OCI-LY7 (cell line): ENCODE results near the gene PARD3B. TPM values are rescaled to one million over a fixed set of nuclear protein-coding genes. Genes with fewer than 3 reads are reported as not detected.

ENCODE experiments used
- BruUV-seq: library from RNA; stranded (reverse); fragments of 400-500 nt; replicated peaks from 2 replicates; lab custom pipeline; 2021; lab: Mats Ljungman, UMichigan
- CTCF ChIA-PET: fragments of 300-600 bp; sonication (Branson Sonifier 250); formaldehyde crosslinking; loops from one replicate; lab custom pipeline; 2022; ENCODE audit warnings: antibody characterized with exemption; ENCODE audit not compliant: unreplicated experiment; lab: Charles Lee
- POLR2A ChIA-PET: fragments of 300-600 bp; sonication (Branson Sonifier 250); formaldehyde crosslinking; loops from one replicate; lab custom pipeline; 2022; ENCODE audit warnings: antibody characterized with exemption; lab: Charles Lee
- DNase-seq: peaks from one replicate; pipeline ENCODE4 v3.0.0-alpha.2; 2015; ENCODE audit warnings: low spot score
- H2AFZ ChIP-seq: fragments of 200-600 bp; sonication (generic), shearing (Covaris generic); 2 replicates; pipeline ENCODE4 v1.6.1; 2014; ENCODE audit warnings: mild to moderate bottlenecking, antibody characterized with exemption, low read length, moderate library complexity
- H3K27ac ChIP-seq: fragments of 200-600 bp; sonication (generic); 2 replicates; pipeline ENCODE4 v1.5.1; 2014; ENCODE audit warnings: mixed run types, low read depth, mild to moderate bottlenecking, moderate library complexity, low read length, inconsistent platforms; ENCODE audit not compliant: poor library complexity, severe bottlenecking
- H3K36me3 ChIP-seq: fragments of 200-600 bp; sonication (generic); 2 replicates; pipeline ENCODE4 v1.6.1; 2014; ENCODE audit warnings: mild to moderate bottlenecking, antibody characterized with exemption, low read length, moderate library complexity, mixed read lengths; ENCODE audit not compliant: insufficient read depth
- H3K4me1 ChIP-seq: fragments of 200-600 bp; sonication (generic); 2 replicates; pipeline ENCODE4 v1.5.1; 2014; ENCODE audit warnings: mild to moderate bottlenecking, low read length; ENCODE audit not compliant: insufficient read depth, poor library complexity, severe bottlenecking
- H3K4me2 ChIP-seq: fragments of 200-600 bp; sonication (generic); 2 replicates; pipeline ENCODE4 v1.6.1; 2014; ENCODE audit warnings: mild to moderate bottlenecking, low read length
- H3K4me3 ChIP-seq: fragments of 200-600 bp; sonication (generic); 2 replicates; pipeline ENCODE4 v1.5.1; 2014; ENCODE audit warnings: mild to moderate bottlenecking, low read depth, low read length; ENCODE audit not compliant: poor library complexity, severe bottlenecking
- H3K79me2 ChIP-seq: fragments of 200-600 bp; sonication (generic); 2 replicates; pipeline ENCODE4 v1.6.1; 2016; ENCODE audit warnings: low read depth, mild to moderate bottlenecking, low read length, moderate library complexity, mixed read lengths; ENCODE audit not compliant: insufficient read depth
- H3K9me2 ChIP-seq: fragments of 200-600 bp; sonication (generic); 2 replicates; pipeline ENCODE4 v1.6.1; 2016; ENCODE audit warnings: mild to moderate bottlenecking, low read length, mixed read lengths; ENCODE audit not compliant: insufficient read depth
- H3K9me3 ChIP-seq: fragments of 200-600 bp; sonication (generic); 2 replicates; pipeline ENCODE4 v1.6.1; 2014; ENCODE audit warnings: mild to moderate bottlenecking, mixed run types, low read length, mixed read lengths
- H4K20me1 ChIP-seq: fragments of 200-600 bp; sonication (generic); 2 replicates; pipeline ENCODE4 v1.6.1; 2014; ENCODE audit warnings: mild to moderate bottlenecking, antibody characterized with exemption, low read length, moderate library complexity, mixed read lengths; ENCODE audit not compliant: insufficient read depth
- EZH2phosphoT487 ChIP-seq: fragments of 200-600 bp; sonication (generic); IDR thresholded peaks from 2 replicates; pipeline ENCODE4 v1.6.1; 2018; ENCODE audit warnings: low read depth, borderline replicate concordance, mild to moderate bottlenecking, mixed run types, antibody characterized with exemption, low read length, moderate library complexity, mixed read lengths
- intact Hi-C: fragments of 100-400 bp; cut with micrococcal nuclease; formaldehyde crosslinking; loops from one replicate; pipeline ENCODE4 v1.10.0; 2022; ENCODE audit not compliant: unreplicated experiment
- total RNA-seq, 2 experiments: library from RNA; depleted of rRNA in 1 of 2; stranded (reverse); fragments of >200 nt in 1 of 2; shearing (Covaris generic) in 1 of 2; gene quantifications; 2 replicates each; pipeline ENCODE4 v1.2.3, GENCODE V29; 2014 to 2022
- TF ChIP-seq, protein P1 (sequence below): fragments of 200-600 bp; sonication (generic); conservative IDR thresholded peaks from 2 replicates; pipeline ENCODE4 v1.5.1; 2014; ENCODE audit warnings: mild to moderate bottlenecking, antibody characterized with exemption, low read length, moderate library complexity, mixed read lengths

PARD3B gene
- total RNA-seq, 2 experiments from 2014 or later = not detected

DNA sequence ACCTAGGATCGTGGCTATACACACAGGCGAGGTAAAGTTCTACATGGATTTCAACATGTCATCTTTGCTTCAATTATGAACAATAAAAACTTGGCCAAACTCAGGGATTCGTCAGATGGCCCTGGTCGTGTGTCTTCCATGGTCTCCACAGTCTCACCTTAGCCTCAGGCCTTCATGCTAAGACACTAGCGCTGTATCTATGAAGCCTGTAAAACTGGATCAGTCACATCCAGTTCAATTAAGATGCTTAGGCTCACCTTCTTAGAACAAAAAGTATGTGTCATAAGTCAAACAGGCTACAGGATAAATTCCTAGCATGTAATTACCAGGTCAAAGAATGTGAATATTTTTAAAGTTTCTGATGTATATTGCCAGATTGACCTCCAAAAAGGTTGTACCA is 1023.3 kb downstream of the PARD3B start:
- Histone ChIP-seq H3K4me1 (no peaks in the 10 kb centered on the region), H3K27ac (no peak overlapping the region), H3K9me2 (no peaks in the 10 kb centered on the region), H3K9me3 (no peaks in the 10 kb centered on the region), H3K4me2 (no peak overlapping the region), H3K4me3 (no peak overlapping the region), H3K79me2 (no peaks in the 10 kb centered on the region), H2AFZ (no peak overlapping the region), H4K20me1 (no peaks in the 10 kb centered on the region), H3K36me3 (no peaks in the 10 kb centered on the region)
- no peak for DNase-seq
- TF ChIP-seq EZH2phosphoT487 = no peak
- TF ChIP-seq, protein P1, sequence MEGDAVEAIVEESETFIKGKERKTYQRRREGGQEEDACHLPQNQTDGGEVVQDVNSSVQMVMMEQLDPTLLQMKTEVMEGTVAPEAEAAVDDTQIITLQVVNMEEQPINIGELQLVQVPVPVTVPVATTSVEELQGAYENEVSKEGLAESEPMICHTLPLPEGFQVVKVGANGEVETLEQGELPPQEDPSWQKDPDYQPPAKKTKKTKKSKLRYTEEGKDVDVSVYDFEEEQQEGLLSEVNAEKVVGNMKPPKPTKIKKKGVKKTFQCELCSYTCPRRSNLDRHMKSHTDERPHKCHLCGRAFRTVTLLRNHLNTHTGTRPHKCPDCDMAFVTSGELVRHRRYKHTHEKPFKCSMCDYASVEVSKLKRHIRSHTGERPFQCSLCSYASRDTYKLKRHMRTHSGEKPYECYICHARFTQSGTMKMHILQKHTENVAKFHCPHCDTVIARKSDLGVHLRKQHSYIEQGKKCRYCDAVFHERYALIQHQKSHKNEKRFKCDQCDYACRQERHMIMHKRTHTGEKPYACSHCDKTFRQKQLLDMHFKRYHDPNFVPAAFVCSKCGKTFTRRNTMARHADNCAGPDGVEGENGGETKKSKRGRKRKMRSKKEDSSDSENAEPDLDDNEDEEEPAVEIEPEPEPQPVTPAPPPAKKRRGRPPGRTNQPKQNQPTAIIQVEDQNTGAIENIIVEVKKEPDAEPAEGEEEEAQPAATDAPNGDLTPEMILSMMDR = no peak
- POLR2A ChIA-PET = no interaction called here
- intact Hi-C loops = no loop called here
- CTCF ChIA-PET = no interaction called here
- BruUV-seq = no TSS peak

DNA sequence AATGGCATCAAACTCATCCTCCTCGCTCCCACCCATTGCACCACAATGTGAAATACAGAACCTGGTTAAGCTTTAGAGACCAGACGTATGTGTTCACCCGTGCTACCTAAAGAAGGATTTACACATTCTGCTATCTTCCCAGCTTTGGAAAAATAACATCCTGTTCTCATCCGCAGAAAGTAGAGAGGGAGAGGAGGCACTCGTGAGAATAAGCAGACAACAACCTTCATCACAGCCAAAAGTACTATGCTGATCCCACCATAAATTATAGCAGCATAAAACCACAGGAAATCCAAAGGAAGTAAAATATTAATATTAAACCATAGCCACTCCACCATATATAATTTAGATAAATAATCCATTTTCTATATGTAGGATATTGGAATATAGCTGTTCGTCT is 1025.4 kb downstream of the PARD3B start:
- Histone ChIP-seq H3K9me2 (no peaks in the 10 kb centered on the region), H3K9me3 (no peaks in the 10 kb centered on the region), H2AFZ (no peak overlapping the region), H4K20me1 (no peaks in the 10 kb centered on the region), H3K4me3 (no peak overlapping the region), H3K4me1 (no peaks in the 10 kb centered on the region), H3K36me3 (no peaks in the 10 kb centered on the region), H3K27ac (no peak overlapping the region), H3K4me2 (no peak overlapping the region), H3K79me2 (no peaks in the 10 kb centered on the region)
- DNase-seq = no peak
- no peak for TF ChIP-seq EZH2phosphoT487
- TF ChIP-seq, protein P1 = no peak
- intact Hi-C loops = no loop called here
- BruUV-seq = no TSS peak
- CTCF ChIA-PET = no interaction called here
- POLR2A ChIA-PET = no interaction called here

DNA sequence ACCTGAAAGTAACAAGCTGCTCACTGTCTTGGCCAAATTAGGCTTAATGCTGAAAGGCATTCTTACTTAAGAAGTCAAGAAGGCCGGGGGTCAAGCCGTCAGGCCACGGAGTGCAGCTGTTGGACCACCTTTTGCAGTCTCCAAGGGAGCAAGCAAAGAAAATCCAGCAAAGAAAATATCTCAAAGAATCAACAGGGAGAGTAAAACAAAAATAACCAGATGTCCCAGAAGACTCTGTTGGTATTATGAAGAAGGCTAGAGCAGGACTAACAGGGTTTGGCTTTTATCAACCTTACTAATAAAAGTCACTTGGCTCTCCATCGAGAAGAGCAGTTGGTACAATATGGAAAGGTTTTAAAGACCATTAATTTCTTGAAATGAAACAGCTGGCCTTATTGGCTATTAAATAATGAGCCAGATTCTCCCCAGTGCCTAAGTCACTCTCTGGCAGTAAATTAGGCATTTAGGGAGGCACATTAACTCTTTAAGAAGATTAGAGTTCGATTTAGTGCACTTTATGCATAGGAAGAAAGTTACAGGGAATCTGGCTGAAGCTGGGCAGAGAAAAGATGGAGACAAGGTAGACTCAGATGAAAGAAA is 1026.2 kb downstream of the PARD3B start:
- DNase-seq = no peak
- no TSS peak for BruUV-seq
- CTCF ChIA-PET = no interaction called here

More for the DNA sequence above, 1026.2 kb downstream of the PARD3B start:
- H3K4me2 ChIP-seq = no peak overlapping the region
- no peak overlapping the region for H3K4me3 ChIP-seq
- no peaks in the 10 kb centered on the region for H3K9me3 ChIP-seq
- no peaks in the 10 kb centered on the region for H3K36me3 ChIP-seq
- TF ChIP-seq EZH2phosphoT487 = no peak
- TF ChIP-seq, protein P1 = no peak
- no peak overlapping the region for H2AFZ ChIP-seq
- no peaks in the 10 kb centered on the region for H3K79me2 ChIP-seq
- no peaks in the 10 kb centered on the region for H3K9me2 ChIP-seq
- no peak overlapping the region for H3K27ac ChIP-seq
- no peaks in the 10 kb centered on the region for H3K4me1 ChIP-seq
- no peaks in the 10 kb centered on the region for H4K20me1 ChIP-seq
- intact Hi-C loops = no loop called here
- POLR2A ChIA-PET = no interaction called here
